ENCODE measurements around the gene TSSC4.

DNA sequence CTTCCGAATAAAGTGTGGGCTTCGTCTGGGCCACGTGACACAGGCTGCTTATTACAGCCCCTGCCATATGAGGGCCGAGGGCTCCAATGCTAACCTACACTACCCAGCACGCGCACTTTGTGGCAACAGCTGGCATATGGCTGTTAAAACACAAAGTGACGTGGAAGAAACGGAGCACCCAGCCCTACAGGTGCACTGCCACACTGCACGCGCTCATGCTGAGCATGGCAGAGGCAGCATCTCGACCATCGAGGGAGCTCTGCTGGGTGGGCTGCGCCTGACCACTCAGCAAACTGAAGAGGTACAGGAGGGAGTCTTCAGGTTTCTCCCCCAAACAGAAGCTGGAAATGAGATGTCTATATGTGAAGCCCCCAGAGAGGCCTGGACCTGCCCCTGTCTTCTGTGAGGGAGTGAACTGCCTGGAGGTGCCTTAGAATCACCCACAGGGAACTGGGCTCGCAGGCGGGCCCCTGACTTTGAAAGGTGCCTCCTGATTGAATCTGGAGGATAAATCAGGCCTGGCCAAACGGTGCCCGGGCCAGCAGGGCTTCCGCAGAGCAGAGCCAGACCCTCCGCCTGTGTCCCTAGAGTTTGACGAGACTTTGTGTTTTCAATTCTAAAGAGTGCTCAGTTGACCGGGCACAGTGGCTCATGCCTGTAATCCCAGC is 18.3 kb downstream of the TSSC4 start:
- TF ChIP-seq FOS (IDR thresholded peaks at IDR 0.05; ENCODE audit: extremely low read depth, insufficient read length) (no peak), ZKSCAN8 (CRISPR knock-in tag; IDR thresholded peaks at IDR 0.05) (no peak), NONO (IDR thresholded peaks at IDR 0.05; ENCODE audit: low read depth in 2 of 2, low read length in 1 of 2) (no peak)

Data from K562 (cell line).